Measurements from ENCODE around the gene DPYSL4.

The DPYSL4 gene

DNA sequence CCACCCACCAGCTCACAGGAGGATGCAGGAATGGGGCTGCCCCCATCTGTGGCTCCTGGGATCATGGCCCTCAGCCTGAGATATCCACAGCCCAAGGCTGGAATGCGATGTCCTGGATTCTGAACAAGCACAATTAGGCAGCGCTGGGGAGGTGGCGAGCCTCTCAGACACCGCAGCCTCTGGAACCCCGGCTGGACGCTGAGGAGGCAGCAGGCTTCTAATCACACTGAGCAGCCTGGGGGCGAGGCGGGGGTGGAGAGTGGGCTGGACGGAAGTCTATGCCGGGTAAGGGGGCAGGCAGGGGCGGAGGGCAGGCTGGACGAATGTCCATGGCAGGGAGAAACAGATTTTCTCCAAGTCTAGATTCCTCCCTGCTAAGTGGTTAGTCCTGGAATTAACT lies 56.4 kb downstream of the DPYSL4 start:
- H3K4me3 ChIP-seq (ENCODE audit: low read depth, low read length), result no peak overlapping the region
- TF ChIP-seq CTCF (IDR thresholded peaks at IDR 0.05; ENCODE audit: borderline replicate concordance, insufficient read depth, low read depth, low read length), result no peak

DNA sequence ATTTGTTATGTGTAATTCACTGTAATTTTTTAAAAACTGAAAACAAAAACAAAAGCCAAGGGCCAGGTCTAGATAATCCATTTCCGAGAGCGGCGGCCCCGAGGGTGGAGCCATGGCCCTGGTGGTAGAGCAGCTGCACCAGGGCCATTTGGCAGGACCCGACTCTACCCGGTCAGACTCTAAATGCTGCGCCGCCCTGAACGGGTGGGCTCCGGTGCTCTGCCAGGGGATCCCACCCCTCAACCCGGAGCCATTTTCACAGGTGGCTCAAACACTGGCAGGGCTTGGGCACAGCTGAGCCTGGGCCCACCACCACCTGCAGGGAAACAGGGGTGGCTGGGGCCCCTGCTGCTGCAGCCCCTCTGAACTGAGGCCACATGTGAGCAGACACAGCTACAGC lies 56.9 kb downstream of the DPYSL4 start:
- H3K4me3 ChIP-seq (ENCODE audit: low read depth, low read length), result no peak overlapping the region
- no peak for TF ChIP-seq CTCF (IDR thresholded peaks at IDR 0.05; ENCODE audit: borderline replicate concordance, insufficient read depth, low read depth, low read length)

GRCh38 chr10:132245056-132245455 lies 58.3 kb downstream of the DPYSL4 start:
- TF ChIP-seq CTCF (IDR thresholded peaks at IDR 0.05; ENCODE audit: borderline replicate concordance, insufficient read depth, low read depth, low read length), result no peak
- no peak overlapping the region for H3K4me3 ChIP-seq (ENCODE audit: low read depth, low read length)

DNA sequence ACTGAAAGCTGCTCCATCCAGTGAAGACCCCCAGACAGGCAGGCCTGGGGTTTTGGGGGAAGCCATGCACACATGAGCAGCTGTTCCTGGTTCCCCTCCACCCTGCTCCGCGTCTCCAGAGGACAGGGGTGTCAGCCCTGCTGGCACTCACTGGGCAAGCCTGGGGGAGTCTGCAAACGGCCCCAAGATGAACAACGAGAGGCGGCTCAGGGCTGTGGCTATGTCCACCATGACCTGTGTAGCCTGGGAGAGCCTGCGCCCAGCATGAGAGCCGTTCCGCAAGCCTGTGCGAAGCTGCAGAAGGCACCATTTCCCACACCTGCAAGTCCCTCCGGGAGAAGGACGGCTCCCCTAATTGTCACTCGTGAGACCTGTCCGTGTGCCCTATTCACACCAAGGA lies 59.5 kb downstream of the DPYSL4 start:
- no peak for TF ChIP-seq CTCF (IDR thresholded peaks at IDR 0.05; ENCODE audit: borderline replicate concordance, insufficient read depth, low read depth, low read length)

GRCh38 chr10:132247943-132248342 lies 61.2 kb downstream of the DPYSL4 start:
- H3K4me3 ChIP-seq (ENCODE audit: low read depth, low read length), result no peak overlapping the region
- no peak for TF ChIP-seq CTCF (IDR thresholded peaks at IDR 0.05; ENCODE audit: borderline replicate concordance, insufficient read depth, low read depth, low read length)

More for the DNA sequence above, 59.5 kb downstream of the DPYSL4 start:
- no peak overlapping the region for H3K4me3 ChIP-seq (ENCODE audit: low read depth, low read length)

DNA sequence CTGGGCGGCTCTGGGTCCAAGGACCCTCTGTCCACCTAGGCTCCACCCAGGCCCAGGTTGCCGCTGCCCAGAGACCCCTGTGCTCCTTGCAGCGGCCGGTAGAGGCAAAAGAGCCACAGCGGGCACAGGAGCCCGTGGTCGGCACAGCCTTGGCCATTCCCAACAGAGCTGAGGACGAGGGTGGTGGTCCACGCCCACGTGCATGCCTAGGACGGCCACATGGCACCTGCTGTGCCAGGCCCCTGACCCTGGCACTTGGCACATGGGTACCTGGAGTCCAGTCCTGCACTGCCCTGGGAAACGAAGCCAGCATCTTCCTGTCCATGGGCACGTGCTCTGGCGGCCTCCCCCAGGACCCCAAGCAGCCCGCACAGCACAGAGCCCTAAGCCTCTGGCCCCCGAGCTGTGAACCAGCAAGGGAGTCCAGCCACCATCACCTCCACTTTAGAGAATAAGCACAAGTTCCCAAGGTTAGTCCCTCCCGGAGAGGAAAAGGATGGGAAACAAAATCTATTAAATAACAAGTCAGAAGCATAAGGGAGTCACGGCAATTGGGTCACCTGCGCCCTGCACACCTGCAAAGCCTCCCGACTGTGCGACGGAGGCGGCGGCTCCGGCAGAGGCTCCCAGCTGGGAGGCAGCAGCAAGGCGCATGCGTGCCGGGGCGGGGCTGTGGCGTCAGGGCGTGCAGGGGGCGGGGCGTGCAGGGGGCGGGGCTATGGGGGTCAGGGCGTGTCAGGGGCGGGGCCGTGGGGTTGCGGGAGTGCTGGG lies 61.9 kb downstream of the DPYSL4 start:
- H3K4me3 ChIP-seq (ENCODE audit: low read depth, low read length), result no peak overlapping the region
- TF ChIP-seq CTCF (IDR thresholded peaks at IDR 0.05; ENCODE audit: borderline replicate concordance, insufficient read depth, low read depth, low read length), result no peak

GRCh38 chr10:132249226-132249724 lies 62.5 kb downstream of the DPYSL4 start:
- TF ChIP-seq CTCF (IDR thresholded peaks at IDR 0.05; ENCODE audit: borderline replicate concordance, insufficient read depth, low read depth, low read length), result no peak
- H3K4me3 ChIP-seq (ENCODE audit: low read depth, low read length), result no peak overlapping the region

Data from GM12875 (cell line).